ENCODE results near the gene JUNB.

The JUNB gene

GRCh38 chr19:12791345-12792050 is at the start of gene JUNB:
TSS of gene JUNB (plus strand) at chr19:12791486. CDS start at chr19:12791772, 286 bp downstream.
- DNase-seq (ENCODE audit: low read depth in 1 of 2, low spot score in 1 of 2), result peak; percentile 93 to 95

- no peak for DNase-seq (ENCODE audit: low read depth in 1 of 2, low spot score in 1 of 2)
These were observed 46.0 kb upstream of the JUNB start for GRCh38 chr19:12745166-12745897.

GRCh38 chr19:12748489-12748888 is 42.8 kb upstream of the JUNB start:
- no peak for DNase-seq (ENCODE audit: low read depth in 1 of 2, low spot score in 1 of 2)

- DNase-seq (ENCODE audit: low read depth in 1 of 2, low spot score in 1 of 2), result no peak
These were observed 41.3 kb upstream of the JUNB start for GRCh38 chr19:12749938-12750521.

- DNase-seq (ENCODE audit: low read depth in 1 of 2, low spot score in 1 of 2), result no peak
These were observed 40.4 kb upstream of the JUNB start for GRCh38 chr19:12750851-12751250.

- no peak for DNase-seq (ENCODE audit: low read depth in 1 of 2, low spot score in 1 of 2)
These were observed 39.7 kb upstream of the JUNB start, which contains the start of gene BEST2 for GRCh38 chr19:12751635-12752034. TSS of gene BEST2 (plus strand) at chr19:12751791. CDS start at chr19:12752593, 802 bp downstream.

- no peak for DNase-seq (ENCODE audit: low read depth in 1 of 2, low spot score in 1 of 2)
These were observed 39.1 kb upstream of the JUNB start for GRCh38 chr19:12752056-12752781.

- DNase-seq (ENCODE audit: low read depth in 1 of 2, low spot score in 1 of 2), result no peak
These were observed 36.7 kb upstream of the JUNB start for GRCh38 chr19:12754465-12755196.

GRCh38 chr19:12756150-12756883 is 35.0 kb upstream of the JUNB start:
- DNase-seq (ENCODE audit: low read depth in 1 of 2, low spot score in 1 of 2), result no peak

- DNase-seq (ENCODE audit: low read depth in 1 of 2, low spot score in 1 of 2), result peak; percentile 36 to 49
These were observed 33.6 kb upstream of the JUNB start for GRCh38 chr19:12757544-12758274.

- DNase-seq (ENCODE audit: low read depth in 1 of 2, low spot score in 1 of 2), result no peak
These were observed 31.6 kb upstream of the JUNB start for GRCh38 chr19:12759686-12760085.

GRCh38 chr19:12763100-12763499 is 28.2 kb upstream of the JUNB start:
- DNase-seq (ENCODE audit: low read depth in 1 of 2, low spot score in 1 of 2), result no peak

GRCh38 chr19:12764698-12765097 is 26.6 kb upstream of the JUNB start:
- no peak for DNase-seq (ENCODE audit: low read depth in 1 of 2, low spot score in 1 of 2)

- peak in 1 of 2 donors; percentile 56 for DNase-seq (ENCODE audit: low read depth in 1 of 2, low spot score in 1 of 2)
These were observed 25.2 kb upstream of the JUNB start for GRCh38 chr19:12766051-12766521.

GRCh38 chr19:12767150-12767549 is 24.1 kb upstream of the JUNB start:
- no peak for DNase-seq (ENCODE audit: low read depth in 1 of 2, low spot score in 1 of 2)

GRCh38 chr19:12767666-12768065 is 23.6 kb upstream of the JUNB start:
- DNase-seq (ENCODE audit: low read depth in 1 of 2, low spot score in 1 of 2), result no peak

GRCh38 chr19:12769689-12770088 is 21.6 kb upstream of the JUNB start:
- peak in 1 of 2 donors; percentile 46 for DNase-seq (ENCODE audit: low read depth in 1 of 2, low spot score in 1 of 2)

GRCh38 chr19:12770922-12771321 is 20.4 kb upstream of the JUNB start:
- no peak for DNase-seq (ENCODE audit: low read depth in 1 of 2, low spot score in 1 of 2)

GRCh38 chr19:12772323-12772722 is 19.0 kb upstream of the JUNB start:
- no peak for DNase-seq (ENCODE audit: low read depth in 1 of 2, low spot score in 1 of 2)
